HCT116 (cell line): ENCODE results near the gene SORBS1.

Source experiments
- CBX3 ChIP-seq: IDR thresholded peaks from 2 replicates; pipeline ENCODE4 v1.6.1; 2012; ENCODE audit warnings: low read depth
- CEBPB ChIP-seq: IDR thresholded peaks from 2 replicates; pipeline ENCODE4 v1.6.1; 2012; ENCODE audit warnings: low read depth
- CTCF ChIP-seq, 3 experiments: fragments of 200-600 bp in 1 of 3; sonication (generic) in 1 of 3; IDR thresholded peaks in 2 of 3; conservative IDR thresholded peaks in 1 of 3; 2 replicates each; pipeline ENCODE4 v1.5.1; 2012 to 2017; ENCODE audit warnings: low read depth in 2 of 3, low read length in 2 of 3, antibody characterized with exemption in 1 of 3, borderline replicate concordance in 1 of 3, control low read depth in 1 of 3, mild to moderate bottlenecking in 1 of 3, mixed read lengths in 1 of 3, mixed run types in 1 of 3, moderate library complexity in 1 of 3; ENCODE audit not compliant: insufficient read depth in 1 of 3
- ELF1 ChIP-seq: IDR thresholded peaks from 2 replicates; pipeline ENCODE4 v1.6.1; 2012; ENCODE audit warnings: low read depth, borderline replicate concordance
- EZH2phosphoT487 ChIP-seq: fragments of 200-600 bp; IDR thresholded peaks from 2 replicates; pipeline ENCODE4 v1.6.1; 2018; ENCODE audit warnings: antibody characterized with exemption, borderline replicate concordance
- JUND ChIP-seq: IDR thresholded peaks from 2 replicates; pipeline ENCODE4 v1.6.1; 2012
- MAX ChIP-seq: IDR thresholded peaks from 2 replicates; pipeline ENCODE4 v1.6.1; 2012
- POLR2A ChIP-seq: IDR thresholded peaks from 2 replicates; pipeline ENCODE4 v1.7.0; 2011; ENCODE audit warnings: borderline replicate concordance; ENCODE audit not compliant: insufficient read depth, insufficient read length; ENCODE audit errors: extremely low read depth
- RAD21 ChIP-seq: IDR thresholded peaks from 2 replicates; pipeline ENCODE4 v1.6.1; 2012; ENCODE audit warnings: low read depth, mild to moderate bottlenecking
- REST ChIP-seq: IDR thresholded peaks from 2 replicates; pipeline ENCODE4 v1.6.1; 2012; ENCODE audit warnings: low read depth
- SP1 ChIP-seq: IDR thresholded peaks from 2 replicates; pipeline ENCODE4 v1.6.1; 2012; ENCODE audit warnings: low read depth
- ZNF274 ChIP-seq: fragments of 200-500 bp; sonication (Bioruptor generic); IDR thresholded peaks from 2 replicates; pipeline ENCODE4 v1.6.1; 2014; ENCODE audit warnings: mild to moderate bottlenecking, low read depth, low read length, inconsistent platforms

- no peak for TF ChIP-seq CTCF (IDR thresholded peaks at IDR 0.05 in 2 of 3, conservative IDR thresholded peaks at IDR 0.05 in 1 of 3; ENCODE audit: borderline replicate concordance in 1 of 3, insufficient read depth in 1 of 3, low read depth in 2 of 3, low read length in 2 of 3)
- TF ChIP-seq ZNF274, result no peak
- no peak for TF ChIP-seq RAD21
- no peak for TF ChIP-seq MAX
- no peak for TF ChIP-seq POLR2A
- TF ChIP-seq ELF1, result no peak
- no peak for TF ChIP-seq JUND
- no peak for TF ChIP-seq SP1
- no peak for TF ChIP-seq CEBPB
- TF ChIP-seq EZH2phosphoT487, result no peak
- TF ChIP-seq CBX3, result no peak
- no peak for TF ChIP-seq REST
Measured at GRCh38 chr10:95610727-95611126, 49.6 kb upstream of the SORBS1 start.
